GM19035 (cell line): Measurements from ENCODE around the gene ACTL7A.
A peak's percentile ranks its signal among the peaks of the same experiment; 100 is the strongest.
"Not testable (repeated sequence)": the region's sequence is repeated elsewhere in the genome, so short reads cannot be mapped to it uniquely, and the experiment has no call there.

Experiments used
- ATAC-seq: cut with Tn5 transposase; IDR thresholded peaks from one replicate; pipeline ENCODE4 v1.9.1; 2021; ENCODE audit not compliant: unreplicated experiment

Gene ACTL7A

DNA sequence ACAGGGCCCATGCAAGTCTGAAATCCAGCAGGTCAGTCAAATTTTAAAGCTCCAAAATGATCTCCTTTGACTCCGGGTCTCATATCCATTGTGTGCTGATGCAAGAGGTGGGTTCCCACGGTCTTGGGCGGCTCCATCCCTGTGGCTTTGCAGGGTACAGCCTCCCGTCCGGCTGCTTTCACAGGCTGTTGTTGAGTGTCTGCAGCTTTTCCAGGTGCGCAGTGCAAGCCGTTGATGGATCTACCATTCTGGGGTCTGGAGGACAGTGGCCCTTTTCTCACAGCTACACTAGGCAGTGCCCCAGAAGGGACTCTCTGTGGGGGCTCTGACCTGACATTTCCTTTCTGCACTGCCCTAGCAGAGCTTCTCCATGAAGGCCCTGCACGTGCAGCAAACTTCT lies 13.8 kb upstream of the ACTL7A start:
- not testable (repeated sequence) for ATAC-seq

DNA sequence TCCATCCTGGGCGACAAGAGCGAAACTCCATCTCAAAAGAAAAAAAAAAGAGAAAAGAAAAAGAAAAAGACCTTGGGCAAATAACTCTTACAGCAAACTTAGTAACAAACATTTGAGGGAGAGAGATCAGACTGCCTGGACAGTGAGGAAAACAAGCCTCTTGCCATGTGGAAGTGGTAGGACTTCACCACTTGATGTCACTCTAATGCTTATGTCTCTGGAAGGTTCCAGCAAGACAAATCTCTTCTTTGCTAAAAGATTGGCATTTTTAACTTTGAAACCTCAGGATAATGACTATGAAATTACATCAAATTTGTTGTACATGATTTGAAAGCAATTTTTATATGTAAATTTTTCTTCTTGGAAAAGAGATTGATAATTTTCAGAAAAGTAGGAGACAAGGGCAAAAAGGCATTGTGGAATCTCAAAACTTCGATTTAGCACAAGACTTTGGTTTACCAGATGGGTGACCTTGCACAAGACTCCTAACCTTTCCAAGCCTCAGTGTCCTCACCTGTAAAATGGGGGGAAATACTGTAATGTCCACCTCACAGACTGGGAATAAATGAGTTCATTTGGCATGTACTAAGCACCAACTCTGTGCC lies 11.7 kb upstream of the ACTL7A start:
- no peak for ATAC-seq

DNA sequence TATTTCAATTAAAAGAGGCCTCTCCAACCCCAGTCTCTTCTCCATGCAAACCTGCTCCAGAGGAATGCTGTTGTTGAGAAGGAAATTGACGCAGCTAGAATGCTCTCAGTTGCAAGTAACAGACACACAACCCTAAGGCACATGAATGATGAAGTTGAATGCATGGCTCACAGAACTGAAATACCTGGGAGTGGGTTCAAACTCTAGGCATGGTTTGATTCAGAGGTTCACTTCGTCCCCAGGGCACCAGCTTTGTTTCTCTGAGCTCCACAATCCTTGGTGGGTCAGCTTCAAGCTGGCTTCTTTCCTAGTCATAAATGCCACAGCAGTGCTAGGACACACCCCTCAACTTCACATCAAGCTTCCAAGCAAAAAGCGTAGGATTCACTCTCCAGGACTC lies 10.9 kb upstream of the ACTL7A start:
- no peak for ATAC-seq

DNA sequence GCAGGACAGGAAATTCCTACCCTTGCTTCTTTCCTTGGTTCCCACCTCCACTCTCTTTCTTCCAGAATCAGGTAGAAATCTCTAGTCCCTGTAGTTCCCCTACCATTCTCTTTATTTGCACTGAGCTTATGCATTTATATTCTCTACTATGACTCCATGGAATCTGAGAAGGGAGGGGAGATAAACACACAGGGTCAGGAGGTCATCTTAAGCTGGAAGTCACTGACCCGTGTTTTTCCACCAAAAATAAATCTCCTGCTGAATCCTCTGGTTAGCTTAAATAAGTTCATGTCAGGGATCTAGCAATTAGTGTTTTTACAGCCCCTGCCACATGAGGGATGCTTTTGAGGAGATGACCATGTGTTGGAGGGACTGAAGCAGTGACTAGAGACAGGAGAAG lies 10.0 kb upstream of the ACTL7A start:
- no peak for ATAC-seq

DNA sequence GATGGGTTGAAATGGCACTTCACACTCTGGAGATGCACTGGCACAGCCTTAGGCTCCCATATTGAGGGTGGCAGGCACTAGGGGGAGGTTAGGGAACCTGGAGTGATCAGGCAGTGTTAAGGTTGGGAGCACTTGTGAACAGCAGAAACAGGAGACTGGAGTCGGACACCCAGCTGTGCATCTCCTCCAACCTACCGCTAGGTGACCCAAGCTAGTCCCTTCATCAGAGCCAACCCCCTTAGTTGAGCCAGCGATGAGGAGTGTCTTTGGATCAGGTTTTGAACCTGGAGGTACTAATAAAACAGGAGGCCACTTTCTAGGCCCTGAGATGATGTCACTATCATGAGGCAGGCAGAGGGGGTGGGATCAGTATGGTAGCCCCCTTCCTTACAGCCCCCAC lies 8.0 kb upstream of the ACTL7A start:
- no peak for ATAC-seq

DNA sequence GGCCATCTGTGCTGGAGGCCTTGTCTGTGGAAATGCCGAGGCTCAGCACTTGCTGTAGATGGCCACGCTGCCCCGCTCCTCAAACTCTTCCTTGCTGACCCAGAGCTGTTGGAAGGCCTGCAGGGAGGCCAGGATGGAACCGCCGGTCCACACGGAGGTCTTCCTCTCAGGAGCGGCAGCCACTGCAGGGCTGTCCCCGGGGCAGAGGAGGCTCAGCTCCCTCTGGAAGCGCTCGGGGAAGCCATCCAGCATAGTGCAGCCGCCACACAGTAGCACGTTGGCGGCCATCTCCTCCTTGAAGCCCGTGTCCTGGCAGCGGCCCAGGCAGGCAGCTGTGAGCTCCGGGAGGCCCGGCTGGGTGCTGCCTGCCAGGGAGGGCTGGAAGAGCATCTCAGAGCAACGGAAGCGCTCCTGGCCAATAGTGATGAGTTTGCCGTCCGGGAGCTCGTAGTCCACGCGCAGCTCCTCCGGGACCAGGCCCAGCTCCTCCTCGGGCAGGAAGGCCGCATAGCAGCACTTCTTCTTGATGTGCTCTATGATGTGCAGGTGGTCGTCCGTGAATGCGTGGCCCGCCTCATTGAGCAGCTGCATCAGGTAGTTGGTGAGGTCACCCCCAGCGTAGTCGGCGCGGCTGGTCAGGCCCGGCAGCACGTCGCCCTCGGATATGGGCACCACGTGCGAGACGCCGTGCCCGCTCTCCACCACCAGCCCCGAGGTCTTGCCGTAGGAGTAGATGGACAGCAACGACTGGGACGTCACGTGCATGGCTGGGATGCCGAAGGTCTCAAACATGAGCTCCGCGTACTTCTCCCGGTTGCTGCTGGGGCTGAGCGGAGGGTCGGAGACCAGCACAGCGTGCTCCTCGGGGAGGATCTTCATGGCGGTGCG lies 7.2 kb upstream of the ACTL7A start:
- no peak for ATAC-seq

DNA sequence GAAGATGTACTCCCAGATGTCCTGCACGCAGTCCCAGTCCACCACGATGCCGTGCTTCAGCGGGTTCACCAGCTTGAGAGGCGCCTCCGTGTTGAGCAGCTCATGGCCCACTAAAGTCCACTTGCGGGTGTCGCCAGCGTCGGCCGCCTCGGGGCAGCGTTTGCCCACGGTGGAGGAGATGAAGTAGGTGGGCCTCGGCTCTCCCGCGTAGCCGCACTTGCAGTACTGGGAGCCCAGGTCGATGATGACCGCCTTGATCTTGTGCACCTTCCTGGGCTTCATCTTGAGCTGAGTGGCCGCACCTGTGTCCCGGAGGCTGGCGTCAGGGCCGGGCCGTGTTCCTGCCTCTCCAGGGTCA lies 6.6 kb upstream of the ACTL7A start:
- no peak for ATAC-seq

DNA sequence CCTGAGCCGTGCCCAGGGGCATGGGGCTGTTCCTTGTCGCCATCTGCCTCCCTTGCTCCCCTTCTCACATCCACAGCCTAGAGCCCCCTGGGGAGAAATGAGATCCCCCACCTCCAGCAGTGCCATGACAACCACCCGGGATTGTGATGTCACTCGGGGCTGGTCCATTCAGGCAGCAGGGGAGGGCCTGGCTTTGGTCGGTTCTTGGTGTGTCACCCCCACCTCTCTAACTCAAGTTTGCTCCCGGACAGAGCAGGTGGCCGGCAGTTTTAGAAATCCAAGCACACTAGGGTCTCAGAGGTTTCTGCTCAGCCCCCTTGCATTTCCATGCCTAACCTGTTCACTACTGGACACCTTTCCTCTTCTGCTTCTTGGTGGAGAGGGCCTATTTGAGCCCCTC lies 6.2 kb upstream of the ACTL7A start, which contains the start of gene ACTL7B:
Gene ACTL7B, minus strand, starts transcription at position 99 of the 400 bp plus-strand sequence. Its CDS starts 56 bp downstream, at position 43.
- ATAC-seq = no peak

DNA sequence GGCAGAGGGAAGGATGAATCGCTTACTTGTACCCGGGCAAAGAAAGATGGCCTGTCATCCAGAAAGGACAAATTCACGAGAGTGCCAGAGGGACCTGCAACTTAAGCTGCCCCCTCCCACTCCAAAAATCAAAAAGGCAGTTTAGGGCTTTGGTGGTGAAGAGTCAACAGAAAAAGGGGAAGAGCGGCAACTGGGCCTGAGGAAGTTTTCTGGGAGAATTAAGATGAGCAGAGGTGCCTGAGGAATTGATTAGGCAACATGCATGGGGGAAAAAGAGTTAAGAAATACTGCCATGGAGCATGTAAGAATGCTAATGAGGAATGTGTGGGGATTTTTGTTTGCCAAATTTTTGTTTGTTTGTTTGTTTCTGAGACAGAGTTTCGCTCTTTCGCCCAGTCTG lies 4.5 kb upstream of the ACTL7A start:
- no peak for ATAC-seq

DNA sequence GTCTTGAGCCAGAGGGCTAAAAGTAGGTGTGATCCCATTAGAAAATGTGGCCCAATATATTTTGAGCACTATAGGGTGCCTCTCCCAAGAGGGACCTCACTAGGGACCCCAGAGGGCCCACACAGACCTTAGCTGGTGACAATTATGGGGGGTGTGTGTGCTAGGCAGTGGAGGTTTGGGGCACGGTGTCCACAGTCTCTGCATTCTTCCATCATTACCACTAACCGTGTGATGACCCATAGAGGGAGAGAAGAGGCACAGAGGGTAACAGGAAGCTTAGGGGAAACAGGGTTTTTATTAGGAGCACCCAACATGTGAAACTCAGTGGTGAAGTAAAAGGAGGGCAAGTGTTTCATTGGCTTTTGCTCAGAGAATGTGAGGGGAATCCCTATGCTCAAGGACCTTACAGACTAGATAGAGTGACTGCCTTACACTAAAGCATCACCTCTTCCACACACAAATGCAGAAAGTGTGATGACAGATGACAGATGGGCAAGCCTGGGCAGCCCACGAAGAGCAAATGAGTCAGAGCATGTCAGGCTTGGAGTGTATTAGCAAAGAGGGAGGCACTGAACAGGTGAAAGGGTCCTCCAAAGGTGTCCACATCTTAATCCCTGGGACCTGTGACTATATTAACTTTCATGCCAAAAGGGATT lies 2.5 kb upstream of the ACTL7A start:
- peak; percentile 77 for ATAC-seq

DNA sequence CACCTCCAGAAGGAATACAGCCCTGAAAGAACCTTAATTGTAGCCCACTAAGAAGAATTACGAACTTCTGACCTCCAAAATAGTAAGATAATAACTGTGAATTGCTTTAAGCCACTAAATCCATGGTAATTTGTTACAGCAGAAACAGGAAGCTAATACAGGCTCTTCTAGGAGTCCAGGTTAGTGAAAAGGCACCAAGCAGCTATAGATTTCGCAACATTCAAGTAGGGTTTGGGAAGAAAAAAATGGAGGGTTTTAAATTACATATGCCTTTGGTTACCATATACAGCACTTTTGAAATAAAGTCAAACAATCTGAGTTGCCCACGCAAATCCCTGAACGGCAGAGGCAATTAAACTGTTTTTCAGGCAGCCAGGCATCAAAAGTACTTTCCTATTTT lies 1.7 kb upstream of the ACTL7A start:
- ATAC-seq = no peak

DNA sequence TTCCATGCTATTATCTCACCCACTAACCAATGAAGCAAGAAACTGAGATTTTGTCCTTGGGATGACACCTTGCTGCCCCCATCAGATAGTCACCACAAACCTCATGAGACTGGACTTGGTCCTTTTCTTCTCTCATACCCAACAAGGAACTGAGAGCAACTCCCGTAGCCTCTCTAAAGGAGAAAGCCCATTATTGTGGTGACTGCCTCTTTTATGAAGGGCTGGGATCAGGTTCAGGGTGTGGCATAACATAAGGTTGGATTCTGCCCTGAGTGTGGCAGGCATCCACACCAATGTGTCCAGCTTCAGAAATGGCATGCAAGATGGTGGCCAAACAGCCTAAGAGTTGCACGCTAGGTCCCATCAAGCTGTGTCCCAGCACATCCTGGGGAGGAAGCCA lies 1.3 kb upstream of the ACTL7A start:
- no peak for ATAC-seq

DNA sequence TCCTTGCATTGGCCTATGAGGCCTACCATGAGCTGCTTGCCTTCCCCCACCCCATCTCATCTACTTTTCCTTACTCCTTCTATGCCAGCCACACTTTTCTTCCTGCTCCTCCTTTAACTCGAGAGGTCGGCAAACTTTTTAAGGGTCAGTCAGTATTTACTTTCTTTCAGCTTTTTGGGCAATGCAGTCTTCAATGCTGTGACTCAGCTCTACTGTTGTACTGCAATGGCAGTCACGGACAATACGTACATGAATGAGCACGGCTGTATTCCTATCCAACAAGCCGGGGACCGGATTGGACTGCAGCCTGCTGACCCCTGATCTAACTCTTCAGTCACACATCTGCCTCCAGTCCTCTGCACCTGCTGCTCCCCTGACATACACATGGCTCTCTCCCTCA lies 602 bp upstream of the ACTL7A start:
- ATAC-seq = no peak

DNA sequence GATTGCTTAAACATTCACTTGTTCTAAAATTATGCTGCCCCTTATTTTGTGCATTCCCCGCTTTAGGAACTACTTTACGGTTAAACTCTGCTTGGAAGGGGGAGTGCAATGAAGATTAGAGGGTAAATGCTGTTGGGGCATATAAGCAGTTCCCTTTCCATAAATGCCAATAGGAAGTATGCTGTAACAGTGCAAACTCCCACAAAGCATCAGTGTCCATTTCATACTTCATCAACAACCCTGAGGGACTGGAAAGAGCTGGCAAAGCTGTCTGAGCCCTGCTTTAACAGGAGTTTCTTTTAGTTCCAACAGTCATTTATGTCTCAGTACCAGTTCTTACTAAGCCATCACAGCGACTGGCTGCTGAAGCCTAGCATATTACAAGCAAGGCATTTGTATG lies 1.8 kb downstream of the ACTL7A start:
- ATAC-seq = no peak

DNA sequence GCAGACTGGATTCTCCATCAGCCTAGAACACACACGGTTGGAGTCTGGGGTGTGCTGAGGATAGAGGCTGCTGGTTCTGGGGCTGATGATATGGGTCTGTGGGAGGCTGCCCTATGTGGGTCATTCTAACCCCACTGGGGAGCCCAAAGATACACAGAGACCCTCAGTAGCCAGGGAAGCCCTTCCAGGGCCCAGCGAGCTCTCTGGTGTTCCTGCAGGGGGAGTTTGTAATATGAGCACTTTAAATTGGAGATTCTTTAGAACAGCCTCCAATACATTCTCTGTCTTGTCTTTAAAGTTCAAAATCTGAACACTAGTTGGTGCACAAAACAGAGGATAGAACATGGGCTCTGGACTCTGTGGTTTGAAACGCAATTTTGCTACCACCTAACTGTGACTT lies 2.4 kb downstream of the ACTL7A start:
- no peak for ATAC-seq

DNA sequence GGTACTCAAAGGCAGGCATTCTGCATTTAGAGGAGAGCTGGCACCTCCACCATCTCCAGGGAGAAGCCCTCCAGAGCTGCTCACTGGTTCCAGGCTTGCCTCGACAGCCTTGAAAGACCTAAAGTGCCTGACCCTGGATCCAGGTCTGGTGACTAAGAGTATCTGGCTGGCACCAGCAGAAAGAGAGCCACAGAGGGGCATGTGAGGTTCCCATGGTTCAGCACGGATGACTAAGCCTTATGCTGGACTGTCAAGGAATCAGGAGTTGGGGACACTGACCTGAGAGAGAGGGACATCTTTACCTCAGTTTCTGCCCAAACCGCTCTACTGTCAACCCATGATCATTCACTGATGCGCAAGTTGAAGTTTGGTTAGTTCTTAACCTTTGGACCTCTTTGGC lies 3.0 kb downstream of the ACTL7A start:
- ATAC-seq = no peak

DNA sequence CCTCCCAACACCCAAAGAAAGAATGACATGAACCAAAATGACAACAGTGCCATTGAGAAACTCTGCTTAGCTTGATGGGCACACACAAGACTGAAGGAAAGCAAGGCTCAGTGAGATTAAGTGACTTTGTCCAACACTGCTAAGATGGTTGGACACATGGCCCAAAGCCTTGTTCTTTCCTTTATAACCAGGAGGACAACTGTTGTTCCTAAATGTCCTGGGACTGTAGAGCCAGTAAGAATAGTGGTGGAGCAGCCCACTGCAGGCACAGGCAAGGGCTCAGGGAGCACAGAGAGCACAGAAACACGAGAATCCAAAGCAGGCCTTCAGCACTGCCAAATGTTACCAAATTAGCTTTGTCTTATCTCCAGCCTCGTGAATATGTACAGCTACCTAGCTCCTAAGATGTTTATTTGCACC lies 3.9 kb downstream of the ACTL7A start:
- ATAC-seq = no peak

DNA sequence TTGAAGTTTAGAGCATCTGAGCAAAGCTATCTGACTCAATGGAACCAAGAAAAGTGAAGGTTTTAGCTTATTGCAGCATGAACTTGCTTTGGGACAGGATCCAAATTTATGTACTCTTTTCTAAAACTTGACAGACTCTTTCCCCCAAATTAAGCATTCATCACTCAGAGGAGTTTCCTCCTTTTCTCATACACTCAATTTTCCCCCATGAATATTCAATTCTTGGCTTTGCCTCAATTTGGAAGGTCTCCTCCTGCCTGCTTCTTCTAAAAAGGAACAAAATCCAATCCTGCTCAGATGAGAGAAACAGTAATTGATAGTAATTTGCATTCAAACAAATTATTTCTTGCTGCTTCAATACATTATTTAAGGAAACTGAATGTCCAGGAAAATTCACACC lies 5.0 kb downstream of the ACTL7A start:
- ATAC-seq = no peak

DNA sequence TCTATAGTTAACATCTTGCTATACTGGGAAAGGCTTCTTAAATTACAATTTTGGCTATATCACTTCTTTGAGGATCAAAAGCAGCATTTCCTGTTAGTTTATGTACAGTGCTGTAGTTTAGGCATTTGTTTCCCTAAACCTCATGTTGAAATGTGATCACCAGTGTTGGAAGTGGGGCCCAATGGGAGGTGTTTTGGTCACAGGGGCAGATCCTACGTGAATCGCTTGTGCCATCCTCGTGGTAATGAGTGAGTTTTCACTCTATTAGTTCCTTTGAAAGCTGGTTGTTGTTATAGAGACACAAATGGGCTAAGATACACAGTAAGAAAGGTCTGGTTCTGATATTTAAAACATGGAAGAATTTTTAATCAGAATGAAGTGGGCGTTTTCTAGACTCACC lies 5.8 kb downstream of the ACTL7A start:
- ATAC-seq = no peak

DNA sequence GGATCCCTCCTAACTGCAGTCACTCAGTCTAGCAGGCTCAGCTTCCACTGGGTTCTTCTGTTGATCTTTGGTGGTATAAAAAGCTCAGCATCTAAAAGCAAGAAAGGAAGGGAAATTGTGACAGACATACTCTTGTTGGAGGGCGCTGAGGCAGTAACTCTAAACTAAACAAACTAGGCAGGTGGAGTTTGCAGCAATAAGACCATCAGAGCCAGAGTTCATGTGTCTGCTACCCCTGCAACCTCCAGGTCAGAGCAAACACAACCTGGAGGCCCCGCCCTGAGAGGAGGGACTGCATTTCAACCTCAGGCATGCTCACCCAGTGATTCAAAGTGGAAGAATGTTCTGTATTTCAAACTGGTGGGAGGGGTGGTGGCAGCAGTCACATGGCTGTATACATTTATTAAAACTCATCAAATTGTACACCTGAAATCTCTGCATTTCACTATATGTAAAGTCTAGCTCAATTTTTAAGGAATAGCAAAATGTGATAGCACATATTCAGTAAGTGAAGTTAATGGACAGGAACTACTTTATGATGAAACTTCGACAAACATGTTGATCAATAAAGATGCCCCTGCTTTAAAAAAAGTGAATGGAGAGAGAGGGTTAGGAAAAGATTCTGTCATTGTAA lies 7.1 kb downstream of the ACTL7A start:
- ATAC-seq = no peak

DNA sequence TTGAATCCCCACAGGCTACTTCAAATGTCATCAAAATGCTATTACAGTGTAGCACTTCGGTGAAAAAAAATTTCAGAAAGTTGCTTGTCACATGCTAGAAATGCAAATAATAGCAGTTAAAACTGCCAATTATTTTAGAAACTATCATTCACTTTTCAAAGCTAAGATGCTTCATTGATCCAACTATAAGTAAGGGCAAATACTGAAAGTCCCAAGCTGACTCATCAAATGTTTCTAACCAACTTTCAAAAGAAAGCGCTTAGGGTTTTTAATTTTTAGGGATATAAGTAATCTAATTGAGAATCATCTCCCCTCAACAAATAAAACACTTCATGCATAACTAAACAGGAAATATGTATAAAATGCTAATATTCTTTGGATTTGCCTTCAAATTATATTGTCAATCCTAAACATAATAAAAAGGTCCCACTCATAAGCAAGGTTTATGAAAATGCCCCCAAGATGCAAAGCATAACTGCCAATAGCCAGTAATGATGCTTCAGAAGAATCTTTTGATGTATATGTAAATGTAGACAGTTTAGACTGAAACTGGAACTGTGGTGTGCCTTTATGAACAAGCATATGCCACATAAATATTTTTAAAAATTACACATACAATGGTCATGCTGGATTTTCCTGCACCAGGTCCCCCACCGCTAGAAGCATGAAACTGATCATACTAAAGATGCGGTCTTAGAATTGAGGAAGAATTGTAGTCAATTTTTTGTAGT lies 12.2 kb downstream of the ACTL7A start:
- no peak for ATAC-seq
